Neural progenitor cell (in vitro differentiated cells): ENCODE data around the gene AFF3.

Experiments used
- CTCF ChIP-seq: fragments of 200-600 bp; sonication (generic); IDR thresholded peaks from 2 replicates; pipeline ENCODE4 v1.5.1; 2017; ENCODE audit warnings: antibody characterized with exemption, mild to moderate bottlenecking
- EZH2 ChIP-seq: fragments of 200-600 bp; sonication (generic); IDR thresholded peaks from 2 replicates; pipeline ENCODE4 v1.6.1; 2017; ENCODE audit warnings: antibody characterized with exemption, mild to moderate bottlenecking, moderate library complexity
- EZH2phosphoT487 ChIP-seq: fragments of 200-600 bp; sonication (generic); IDR thresholded peaks from 2 replicates; pipeline ENCODE4 v1.6.1; 2017; ENCODE audit warnings: antibody characterized with exemption

DNA sequence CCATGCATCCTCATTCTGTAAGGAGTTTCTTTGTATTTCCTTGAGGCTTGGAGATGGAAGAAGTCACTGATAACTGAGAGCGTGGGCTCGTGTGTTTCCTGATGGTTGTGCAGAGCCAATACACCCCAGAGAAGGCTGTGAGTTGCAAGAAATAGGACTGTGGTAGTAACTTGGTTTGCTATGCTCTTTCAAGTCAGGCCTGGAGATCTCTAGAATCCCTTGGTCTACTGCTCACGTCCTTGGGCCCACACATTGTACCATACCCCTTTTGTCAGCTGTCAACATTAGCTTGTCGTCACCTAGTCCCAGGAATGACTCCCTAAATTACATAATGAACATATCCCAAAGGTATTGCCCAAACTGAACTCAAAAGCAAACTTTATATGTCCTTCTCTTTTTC, 414.2 kb downstream of the AFF3 start:
- no peak for TF ChIP-seq CTCF
- no peak for TF ChIP-seq EZH2
- no peak for TF ChIP-seq EZH2phosphoT487
